Suprapubic skin (tissue), 4 donors: ENCODE data around the gene PRTFDC1.

Experiments
- CTCF ChIP-seq, 2 donors: fragments of 200-600 bp in 1 of 2; fragments of 450-650 bp in 1 of 2; sonication (generic) in 1 of 2; IDR thresholded peaks; one replicate each; pipeline ENCODE4 v1.5.1; 2016 to 2019; ENCODE audit warnings: antibody characterized with exemption in 2 of 2, mild to moderate bottlenecking in 1 of 2, moderate library complexity in 1 of 2
- EP300 ChIP-seq: sonication (generic); formaldehyde crosslinking; IDR thresholded peaks from one replicate; pipeline ENCODE4 v1.6.1; 2017; ENCODE audit warnings: antibody characterized with exemption
- POLR2A ChIP-seq, 2 donors: fragments of 450-650 bp; IDR thresholded peaks; one replicate each; pipeline ENCODE4 v1.6.1; 2017; ENCODE audit warnings: antibody characterized with exemption in 2 of 2, mild to moderate bottlenecking in 2 of 2, moderate library complexity in 2 of 2
- POLR2AphosphoS5 ChIP-seq, 3 donors: sonication (generic); formaldehyde crosslinking; IDR thresholded peaks; one replicate each; pipeline ENCODE4 v1.6.1; 2017; ENCODE audit warnings: antibody characterized with exemption in 3 of 3

- no peak for TF ChIP-seq EP300
- TF ChIP-seq POLR2A (IDR thresholded peaks at IDR 0.05): no peak
- no peak for TF ChIP-seq CTCF (IDR thresholded peaks at IDR 0.05)
- no peak for TF ChIP-seq POLR2AphosphoS5 (IDR thresholded peaks at IDR 0.05)
Observed at GRCh38 chr10:24821986-24822385, 130.4 kb downstream of the PRTFDC1 start.
